ENCODE results near the gene TIMP2.

GRCh38 chr17:78829477-78829876 lies 95.7 kb downstream of the TIMP2 start:
- TF ChIP-seq CTCF (IDR thresholded peaks at IDR 0.05; ENCODE audit: low read depth, low read length, missing input control) (no peak), SP1 (IDR thresholded peaks at IDR 0.05) (no peak), EGR1 (IDR thresholded peaks at IDR 0.05; ENCODE audit: low read depth in 2 of 2) (no peak)
